HG03457 (cell line): Measurements from ENCODE around the gene MAPK7.

Experiments used
- ATAC-seq: cut with Tn5 transposase; IDR thresholded peaks from one replicate; pipeline ENCODE4 v1.9.1; 2021; ENCODE audit warnings: moderate number of reproducible peaks; ENCODE audit not compliant: unreplicated experiment

MAPK7 gene

GRCh38 chr17:19377602-19378415 is 489 bp upstream of the MAPK7 start:
- ATAC-seq: peak; percentile 85

- ATAC-seq: no peak
Observed at GRCh38 chr17:19379361-19380065, 1.2 kb downstream of the MAPK7 start.

- ATAC-seq: no peak
Observed at GRCh38 chr17:19380481-19381301, 2.4 kb downstream of the MAPK7 start.

GRCh38 chr17:19381361-19381740 is 3.1 kb downstream of the MAPK7 start:
- ATAC-seq: no peak

- no peak for ATAC-seq
Observed at GRCh38 chr17:19381741-19382444, 3.6 kb downstream of the MAPK7 start.

GRCh38 chr17:19382531-19383444 is 4.5 kb downstream of the MAPK7 start:
- ATAC-seq: no peak

GRCh38 chr17:19383681-19384470 is 5.6 kb downstream of the MAPK7 start:
- ATAC-seq: no peak

- ATAC-seq: no peak
Observed at GRCh38 chr17:19384723-19385391, 6.6 kb downstream of the MAPK7 start.

- ATAC-seq: no peak
Observed at GRCh38 chr17:19385521-19385983, 7.3 kb downstream of the MAPK7 start.

- ATAC-seq: no peak
Observed at GRCh38 chr17:19386051-19386929, 8.0 kb downstream of the MAPK7 start.

GRCh38 chr17:19386974-19387920 is 8.9 kb downstream of the MAPK7 start, which contains the start of gene MFAP4:
Gene MFAP4 (minus strand): TSS chr17:19387190. CDS start chr17:19387155, 35 bp downstream.
- no peak for ATAC-seq

- no peak for ATAC-seq
Observed at GRCh38 chr17:19387921-19388521, 9.7 kb downstream of the MAPK7 start.

GRCh38 chr17:19388791-19389785 is 10.8 kb downstream of the MAPK7 start:
- ATAC-seq: no peak

- no peak for ATAC-seq
Observed at GRCh38 chr17:19390951-19391350, 12.7 kb downstream of the MAPK7 start.

GRCh38 chr17:19391432-19391831 is 13.1 kb downstream of the MAPK7 start:
- no peak for ATAC-seq
